Activated effector memory CD4-positive, alpha-beta T cell treated with anti-CD3 and anti-CD28 coated beads, Interleukin-2, amount 50 U/mL, for 16 hours (primary cell): ENCODE data around the gene MAGI2.

Experiments used
- DNase-seq: peaks from one replicate; pipeline ENCODE4 v3.0.0-alpha.2; 2020

MAGI2 gene

GRCh38 chr7:78191475-78192079, 1261.9 kb downstream of the MAGI2 start:
- no peak for DNase-seq

- no peak for DNase-seq
These were observed 1263.7 kb downstream of the MAGI2 start for GRCh38 chr7:78189762-78190161.

GRCh38 chr7:78185149-78185745, 1268.2 kb downstream of the MAGI2 start:
- no peak for DNase-seq

- no peak for DNase-seq
These were observed 1269.2 kb downstream of the MAGI2 start for GRCh38 chr7:78184299-78184698.

GRCh38 chr7:78179827-78180477, 1273.5 kb downstream of the MAGI2 start:
- DNase-seq, result no peak

DNA sequence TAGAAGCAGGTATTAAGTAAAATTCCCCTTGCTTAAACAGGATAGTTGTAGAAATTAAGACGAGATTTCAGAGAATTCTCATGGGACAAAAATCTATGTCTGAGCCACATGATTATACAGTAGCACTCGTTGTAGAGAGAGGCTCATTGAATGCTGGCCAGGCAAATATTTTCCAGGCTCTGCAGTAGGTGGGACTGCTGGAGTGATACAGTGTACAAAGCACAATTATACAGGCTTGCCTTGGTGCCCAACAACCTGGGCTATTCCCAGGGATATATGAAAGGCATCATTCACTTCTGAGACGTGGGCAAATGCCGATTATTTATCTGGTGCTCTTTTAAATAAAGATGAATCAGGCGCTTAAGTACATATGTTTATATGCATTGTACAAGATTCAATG, 1274.3 kb downstream of the MAGI2 start:
- no peak for DNase-seq

- DNase-seq, result no peak
These were observed 1275.1 kb downstream of the MAGI2 start for GRCh38 chr7:78178319-78178718.

DNA sequence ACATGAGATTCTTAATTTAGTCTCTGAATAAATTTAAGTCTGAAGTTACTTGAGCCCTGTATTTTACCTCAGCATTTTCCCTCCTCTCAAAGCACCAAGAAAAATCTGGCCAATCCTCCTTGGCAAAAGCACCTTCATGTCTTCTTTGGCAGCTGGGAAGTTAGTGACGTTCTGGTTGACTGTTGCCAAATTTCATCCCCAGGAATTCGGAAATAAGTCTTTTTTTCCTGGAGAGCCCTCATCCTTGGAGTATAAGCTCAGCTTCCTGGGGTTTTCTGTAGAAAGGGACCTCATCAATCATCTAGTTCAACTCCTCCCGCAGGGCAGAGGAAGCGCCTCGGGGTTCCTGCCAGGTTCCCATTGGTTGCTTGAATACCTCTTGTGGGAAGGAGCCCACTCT, 1277.3 kb downstream of the MAGI2 start:
- DNase-seq, result no peak

DNA sequence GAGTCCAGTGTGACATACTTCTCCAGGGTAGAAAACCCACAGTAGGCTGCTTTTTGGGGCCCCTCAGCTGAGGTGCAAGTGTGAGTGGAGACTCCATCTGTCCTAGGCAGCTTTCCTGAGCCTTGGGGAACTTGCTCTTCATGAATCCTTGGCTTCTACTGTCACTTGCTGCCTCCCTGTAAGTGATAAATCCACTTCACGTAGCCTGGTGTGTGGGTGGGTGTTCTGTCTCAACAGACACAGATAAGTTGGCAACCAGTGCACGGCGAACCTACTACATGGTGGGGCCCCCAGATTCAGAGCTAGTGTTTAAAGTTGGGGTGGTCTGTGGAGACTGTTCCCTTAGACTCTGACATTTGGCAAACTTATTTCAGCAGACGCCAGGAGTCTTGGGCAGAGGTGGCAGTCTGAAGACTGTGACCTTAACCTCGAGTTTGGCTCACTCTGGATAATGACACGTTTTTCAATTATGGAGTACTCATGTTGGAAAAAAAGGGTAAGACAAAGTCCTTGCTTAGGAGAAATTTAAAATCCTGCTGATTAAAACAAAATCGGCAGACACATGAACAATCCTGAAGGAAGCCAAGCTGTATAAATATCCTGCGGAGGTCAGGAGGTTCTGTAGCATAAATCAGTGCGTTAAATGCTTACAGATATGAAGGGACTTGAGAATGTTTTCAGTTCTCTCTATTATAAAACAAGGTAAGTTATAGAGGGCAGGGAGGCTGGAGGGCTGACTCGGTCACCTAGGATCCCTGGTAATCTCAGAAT, 1278.0 kb downstream of the MAGI2 start:
- DNase-seq, result no peak

GRCh38 chr7:78173666-78174065, 1279.8 kb downstream of the MAGI2 start:
- DNase-seq, result no peak

GRCh38 chr7:78172933-78173591, 1280.4 kb downstream of the MAGI2 start:
- DNase-seq, result no peak

DNA sequence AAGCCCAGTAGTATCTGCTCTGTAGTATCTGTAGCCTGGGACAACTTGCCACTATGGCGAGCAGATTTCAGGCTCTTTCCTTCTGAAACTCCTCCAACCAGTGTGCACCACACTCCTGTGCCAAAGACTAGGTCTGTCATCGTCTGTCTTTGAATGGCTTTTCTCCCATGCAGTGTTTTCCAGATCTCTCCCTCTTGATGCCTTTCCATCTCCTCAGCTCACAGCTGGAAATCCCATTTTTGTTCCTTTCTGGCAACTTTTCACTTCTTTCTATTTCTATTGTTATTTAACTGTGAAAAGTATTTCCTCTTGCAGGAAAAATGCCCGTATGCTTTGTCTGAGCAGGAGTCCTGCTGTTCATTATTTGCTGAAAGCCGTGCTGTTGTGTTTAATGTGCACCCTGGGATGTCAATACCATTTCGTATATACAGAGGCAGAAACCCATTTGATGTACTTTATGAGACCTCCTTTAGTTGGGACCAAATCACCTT, 1281.2 kb downstream of the MAGI2 start:
- no peak for DNase-seq

GRCh38 chr7:78171398-78171797, 1282.1 kb downstream of the MAGI2 start:
- DNase-seq, result no peak

- DNase-seq, result no peak
These were observed 1282.7 kb downstream of the MAGI2 start for GRCh38 chr7:78170815-78171214.

DNA sequence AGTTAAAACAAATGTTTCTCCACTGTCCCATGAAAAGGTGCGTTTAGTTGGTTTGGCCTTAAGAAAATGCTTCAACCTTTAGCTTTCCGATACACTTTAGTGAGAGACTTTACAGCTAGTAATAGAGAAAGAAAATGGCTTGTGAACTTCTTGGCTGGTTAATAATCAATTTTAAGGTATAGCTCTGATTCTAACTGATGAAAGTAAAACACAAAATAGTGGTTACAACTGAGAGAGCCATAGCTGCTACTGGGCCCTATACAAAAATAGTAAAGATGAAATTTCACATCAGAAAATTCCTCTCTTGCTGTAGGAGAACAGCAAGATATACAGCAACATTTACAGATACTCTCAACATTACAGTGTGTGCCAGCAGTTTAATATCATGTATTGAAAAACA, 1283.5 kb downstream of the MAGI2 start:
- DNase-seq, result no peak

- DNase-seq, result no peak
These were observed 1284.6 kb downstream of the MAGI2 start for GRCh38 chr7:78168865-78169264.

GRCh38 chr7:78167860-78168259, 1285.6 kb downstream of the MAGI2 start:
- no peak for DNase-seq

DNA sequence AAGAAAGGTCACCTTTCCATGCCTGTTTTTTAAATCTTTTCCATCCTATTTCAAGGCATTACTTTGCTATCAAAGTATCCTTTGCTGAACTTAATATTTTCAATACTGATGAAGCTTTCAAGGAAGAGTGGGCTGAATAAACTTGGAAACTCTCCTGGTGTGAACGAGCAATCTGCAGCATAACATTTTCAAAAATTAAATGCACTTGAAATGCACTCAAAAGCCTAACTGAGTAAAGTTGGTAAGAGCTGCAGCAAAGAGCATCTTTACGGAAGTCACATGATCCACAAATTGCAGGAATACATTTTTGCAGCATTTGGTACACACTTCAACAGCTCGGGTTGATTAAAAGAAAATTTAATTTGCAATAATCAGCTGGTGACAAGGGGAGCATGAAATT, 1287.6 kb downstream of the MAGI2 start:
- no peak for DNase-seq

DNA sequence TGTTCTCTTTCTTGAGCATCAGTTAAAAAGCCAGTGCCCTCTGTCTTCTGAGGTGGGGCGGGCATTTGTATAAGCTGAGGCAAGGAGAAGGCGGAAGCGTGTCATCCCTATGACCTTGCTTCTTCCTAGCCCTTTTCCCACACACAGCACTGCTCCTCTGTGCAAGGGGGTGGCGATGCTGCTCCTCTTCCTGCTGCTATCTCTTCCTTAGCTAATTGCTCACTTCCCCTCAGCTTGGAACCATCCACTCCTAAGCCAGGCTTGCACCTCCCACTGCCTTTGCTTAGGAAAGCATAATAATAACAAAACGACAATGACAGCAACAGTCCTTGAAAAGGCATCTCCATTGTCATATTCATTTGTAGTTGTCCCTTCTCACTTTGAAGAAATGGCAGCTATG, 1288.0 kb downstream of the MAGI2 start:
- DNase-seq, result no peak

DNA sequence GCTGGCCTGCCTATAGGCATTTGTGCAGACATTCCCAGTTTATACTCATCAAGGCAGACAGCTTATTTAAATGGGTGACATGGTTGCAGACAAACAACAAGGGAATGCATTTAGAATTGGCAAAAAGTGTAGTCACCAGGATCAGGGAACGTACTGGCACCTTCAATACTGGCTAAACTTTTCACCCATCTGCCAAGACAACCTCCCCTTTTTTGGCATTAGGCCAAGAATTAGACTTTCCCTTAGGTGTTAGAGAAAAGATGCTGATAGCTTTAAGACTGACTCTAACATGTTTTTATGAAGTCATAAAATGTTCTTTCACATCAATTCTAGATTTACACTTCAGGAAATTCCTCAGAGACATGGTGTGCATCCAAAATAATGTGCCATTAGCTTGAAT, 1289.0 kb downstream of the MAGI2 start:
- DNase-seq, result no peak

DNA sequence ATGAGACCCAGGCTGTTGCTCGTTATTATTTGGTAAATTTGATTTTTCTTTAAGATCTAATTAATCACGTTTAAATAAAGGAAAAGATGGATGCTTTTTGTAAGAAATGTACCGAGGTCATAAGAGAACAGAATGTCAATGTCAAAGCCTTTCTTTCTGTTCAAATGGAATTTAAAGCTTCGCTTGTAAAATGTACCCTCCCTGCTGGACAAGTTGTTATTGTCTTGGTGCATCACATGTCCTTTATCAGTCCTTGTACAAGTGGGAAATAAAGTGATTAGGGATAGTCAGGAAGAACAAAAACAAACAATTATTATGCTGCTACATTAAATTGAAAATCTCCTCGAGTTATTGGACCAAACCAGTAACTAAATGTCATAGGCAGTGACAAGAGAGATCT, 1291.7 kb downstream of the MAGI2 start:
- DNase-seq, result no peak

DNA sequence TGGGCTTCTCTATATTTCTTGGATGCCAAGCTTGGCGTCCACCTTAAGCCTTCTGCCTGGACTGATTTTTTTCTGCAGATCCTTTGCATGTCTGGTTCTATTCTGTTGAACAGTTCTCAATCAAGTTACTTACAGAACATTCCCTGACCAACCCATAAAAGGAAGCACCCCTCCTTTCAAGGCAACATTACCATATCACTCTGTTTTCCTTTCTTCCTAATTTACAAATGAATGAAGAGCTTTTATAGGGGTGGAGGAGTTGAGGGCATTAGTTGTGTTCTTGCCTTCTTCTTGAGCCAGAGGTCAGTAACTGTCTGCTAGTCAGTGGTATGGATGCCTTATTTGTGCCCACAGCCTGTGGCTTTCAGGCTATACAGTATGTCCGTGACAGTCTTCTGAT, 1293.9 kb downstream of the MAGI2 start:
- no peak for DNase-seq

DNA sequence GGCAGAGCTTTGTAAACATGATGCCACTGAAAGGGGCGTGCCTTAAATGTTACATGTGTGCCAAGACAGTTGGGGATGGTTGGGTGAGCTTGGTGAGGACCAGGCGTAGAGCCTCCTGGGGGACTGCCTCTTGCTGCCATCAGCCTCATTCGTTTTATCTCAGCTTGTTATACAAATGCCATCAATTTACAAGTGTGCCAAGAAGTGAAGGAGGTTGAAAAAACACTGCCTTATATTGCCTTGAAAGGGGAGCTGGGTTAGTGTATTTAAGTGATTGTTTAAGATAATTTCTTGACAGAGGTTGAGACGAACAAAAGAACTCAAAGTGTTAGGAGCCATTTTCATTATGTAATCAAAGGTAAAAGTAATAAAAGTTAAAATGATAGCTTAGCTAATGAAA, 1300.2 kb downstream of the MAGI2 start:
- no peak for DNase-seq
